Thoracic aorta (tissue), 2 donors: ENCODE results near the gene NECTIN2. TPM values are rescaled to one million over a fixed set of nuclear protein-coding genes. Genes with fewer than 3 reads are reported as not detected.

Experiments used
- ATAC-seq: fragments of 150-250 bp; one replicate; pipeline ENCODE4 v1.8.0; 2017; ENCODE audit warnings: low read depth; ENCODE audit not compliant: insufficient number of reproducible peaks, low FRiP score
- DNase-seq: peaks from one replicate; pipeline ENCODE4 v3.0.0-alpha.2; 2020; ENCODE audit warnings: low spot score
- H3K27ac ChIP-seq, 2 donors: fragments of 200-600 bp; sonication (generic); 1 replicate in 1 of 2; 2 replicates in 1 of 2; pipeline ENCODE4 v1.5.1; 2016; ENCODE audit warnings: mild to moderate bottlenecking in 2 of 2, moderate library complexity in 2 of 2
- H3K27me3 ChIP-seq: fragments of 200-600 bp; sonication (generic); replicated peaks from 2 replicates; pipeline ENCODE4 v1.6.0; 2016; ENCODE audit warnings: mild to moderate bottlenecking; ENCODE audit not compliant: insufficient read depth
- H3K36me3 ChIP-seq: fragments of 200-600 bp; sonication (generic); one replicate; pipeline ENCODE4 v1.5.1; 2016
- H3K4me1 ChIP-seq, 2 donors: fragments of 200-600 bp; sonication (generic); 1 replicate in 1 of 2; 2 replicates in 1 of 2; pipeline versions ENCODE4 v1.5.1 to v1.6.0; 2016; ENCODE audit warnings: low read depth in 2 of 2, mild to moderate bottlenecking in 1 of 2; ENCODE audit not compliant: control insufficient read depth in 1 of 2
- H3K4me3 ChIP-seq: fragments of 200-600 bp; sonication (generic); 2 replicates; pipeline ENCODE4 v1.5.1; 2016; ENCODE audit warnings: mild to moderate bottlenecking
- H3K9me3 ChIP-seq: fragments of 200-600 bp; sonication (generic); 2 replicates; pipeline ENCODE4 v1.5.1; 2016
- CTCF ChIP-seq: fragments of 200-600 bp; sonication (generic); IDR thresholded peaks from one replicate; pipeline ENCODE4 v1.5.1; 2019; ENCODE audit warnings: antibody characterized with exemption
- total RNA-seq, 2 donors: library from RNA; depleted of rRNA; stranded (reverse); fragments of >200 nt; gene quantifications; one replicate each; pipeline versions ENCODE4 v1.1.0 to v1.2.3, GENCODE V29; 2016

Gene NECTIN2
- total RNA-seq, 2 donors from 2014 or later: 61.7 to 84.3 TPM

- H3K36me3 ChIP-seq: peaks cover 31% of the 10 kb centered on the region
- DNase-seq (no peak), ATAC-seq (no peak)
- no peak overlapping the region for H3K4me3 ChIP-seq
- TF ChIP-seq CTCF: no peak
- H3K9me3 ChIP-seq: no peaks in the 10 kb centered on the region
- H3K4me1 ChIP-seq: peaks cover 13 to 47% of the 10 kb centered on the region in 2 donors
- no peak overlapping the region for H3K27ac ChIP-seq
- H3K27me3 ChIP-seq: no peaks in the 10 kb centered on the region
Observed at GRCh38 chr19:44812142-44812718, 33.9 kb upstream of the NECTIN2 start.

GRCh38 chr19:44813070-44813840 is 32.8 kb upstream of the NECTIN2 start:
- DNase-seq: no peak
- H3K9me3 ChIP-seq: no peaks in the 10 kb centered on the region
- no peak for TF ChIP-seq CTCF
- no peak overlapping the region for H3K4me3 ChIP-seq
- H3K27ac ChIP-seq: peak overlapping the region in 1 of 2 donors; percentile 38
- ATAC-seq: no peak
- peaks cover 31% of the 10 kb centered on the region for H3K36me3 ChIP-seq
- peaks cover 10 to 41% of the 10 kb centered on the region in 2 donors for H3K4me1 ChIP-seq
- H3K27me3 ChIP-seq: no peaks in the 10 kb centered on the region

GRCh38 chr19:44813841-44814470 is 32.1 kb upstream of the NECTIN2 start:
- no peaks in the 10 kb centered on the region for H3K27me3 ChIP-seq
- no peak overlapping the region for H3K4me3 ChIP-seq
- DNase-seq: no peak
- H3K9me3 ChIP-seq: no peaks in the 10 kb centered on the region
- no peak for ATAC-seq
- H3K36me3 ChIP-seq: peaks cover 31% of the 10 kb centered on the region
- H3K27ac ChIP-seq: no peak overlapping the region
- H3K4me1 ChIP-seq: peaks cover 5 to 37% of the 10 kb centered on the region in 2 donors
- TF ChIP-seq CTCF: no peak

GRCh38 chr19:44814517-44814916 is 31.6 kb upstream of the NECTIN2 start:
- Histone ChIP-seq H3K36me3 (peaks cover 31% of the 10 kb centered on the region), H3K4me3 (no peak overlapping the region), H3K27ac (no peak overlapping the region), H3K27me3 (no peaks in the 10 kb centered on the region), H3K9me3 (no peaks in the 10 kb centered on the region), H3K4me1 (peaks cover 3 to 31% of the 10 kb centered on the region in 2 donors)
- ATAC-seq (no peak), DNase-seq (no peak)
- TF ChIP-seq CTCF: no peak

GRCh38 chr19:44816301-44816700 is 29.8 kb upstream of the NECTIN2 start:
- Histone ChIP-seq H3K36me3 (peaks cover 31% of the 10 kb centered on the region), H3K4me3 (no peak overlapping the region), H3K27ac (no peak overlapping the region), H3K9me3 (no peaks in the 10 kb centered on the region), H3K27me3 (no peaks in the 10 kb centered on the region), H3K4me1 (peaks cover 5 to 26% of the 10 kb centered on the region in 2 donors)
- ATAC-seq (no peak), DNase-seq (no peak)
- TF ChIP-seq CTCF: no peak
